AG04449 (cell line): Measurements from ENCODE around the gene LRRC18.

Source experiments
- CTCF ChIA-PET: fragments of 350-600 bp; formaldehyde crosslinking; extraction: SDS; loops from one replicate; lab custom pipeline; 2021; ENCODE audit warnings: antibody characterized with exemption; lab: Yijun Ruan, JAX
- POLR2A ChIA-PET: fragments of 400-600, 350-600 bp; formaldehyde crosslinking; extraction: SDS; loops from one replicate; lab custom pipeline; 2020; ENCODE audit warnings: antibody characterized with exemption, inconsistent platforms; lab: Yijun Ruan, JAX
- DNase-seq: peaks from one replicate; pipeline ENCODE4 v3.0.0-alpha.2; 2010; ENCODE audit warnings: low read depth, low spot score
- H3K4me3 ChIP-seq: 2 replicates; pipeline ENCODE4 v1.5.1; 2011; ENCODE audit warnings: low read depth, mild to moderate bottlenecking, control low read depth, low read length
- TF ChIP-seq, protein P1 (sequence below): IDR thresholded peaks from one replicate; pipeline ENCODE4 v1.5.1; 2011; ENCODE audit warnings: mild to moderate bottlenecking, moderate library complexity, low read length, control low read depth, inconsistent platforms; ENCODE audit not compliant: insufficient read depth; ENCODE audit errors: missing control alignments

Gene LRRC18

DNA sequence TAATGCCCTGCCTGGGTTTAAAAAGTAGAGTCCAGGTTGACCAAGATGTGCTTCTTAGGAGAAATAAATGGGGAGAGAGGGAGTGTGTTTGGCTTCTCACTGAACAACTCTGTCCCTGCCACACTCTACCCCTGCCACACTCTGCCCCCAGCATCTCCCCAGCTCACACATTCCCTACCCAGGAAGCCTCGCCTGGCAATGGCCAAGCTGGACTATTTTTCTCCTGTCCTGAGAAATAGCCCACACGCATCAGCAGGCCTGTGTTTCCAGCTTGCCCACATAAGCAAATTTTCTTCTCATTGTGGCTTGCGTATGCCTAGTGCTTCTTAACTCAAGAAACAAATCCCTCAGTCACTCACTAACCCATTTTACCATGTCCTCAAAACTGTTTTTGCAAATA is 1.8 kb downstream of the LRRC18 start:
- ChIA-PET POLR2A (no interaction called here), CTCF (no interaction called here)
- DNase-seq, result no peak
- H3K4me3 ChIP-seq, result no peak overlapping the region
- TF ChIP-seq, protein P1, sequence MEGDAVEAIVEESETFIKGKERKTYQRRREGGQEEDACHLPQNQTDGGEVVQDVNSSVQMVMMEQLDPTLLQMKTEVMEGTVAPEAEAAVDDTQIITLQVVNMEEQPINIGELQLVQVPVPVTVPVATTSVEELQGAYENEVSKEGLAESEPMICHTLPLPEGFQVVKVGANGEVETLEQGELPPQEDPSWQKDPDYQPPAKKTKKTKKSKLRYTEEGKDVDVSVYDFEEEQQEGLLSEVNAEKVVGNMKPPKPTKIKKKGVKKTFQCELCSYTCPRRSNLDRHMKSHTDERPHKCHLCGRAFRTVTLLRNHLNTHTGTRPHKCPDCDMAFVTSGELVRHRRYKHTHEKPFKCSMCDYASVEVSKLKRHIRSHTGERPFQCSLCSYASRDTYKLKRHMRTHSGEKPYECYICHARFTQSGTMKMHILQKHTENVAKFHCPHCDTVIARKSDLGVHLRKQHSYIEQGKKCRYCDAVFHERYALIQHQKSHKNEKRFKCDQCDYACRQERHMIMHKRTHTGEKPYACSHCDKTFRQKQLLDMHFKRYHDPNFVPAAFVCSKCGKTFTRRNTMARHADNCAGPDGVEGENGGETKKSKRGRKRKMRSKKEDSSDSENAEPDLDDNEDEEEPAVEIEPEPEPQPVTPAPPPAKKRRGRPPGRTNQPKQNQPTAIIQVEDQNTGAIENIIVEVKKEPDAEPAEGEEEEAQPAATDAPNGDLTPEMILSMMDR, result no peak

DNA sequence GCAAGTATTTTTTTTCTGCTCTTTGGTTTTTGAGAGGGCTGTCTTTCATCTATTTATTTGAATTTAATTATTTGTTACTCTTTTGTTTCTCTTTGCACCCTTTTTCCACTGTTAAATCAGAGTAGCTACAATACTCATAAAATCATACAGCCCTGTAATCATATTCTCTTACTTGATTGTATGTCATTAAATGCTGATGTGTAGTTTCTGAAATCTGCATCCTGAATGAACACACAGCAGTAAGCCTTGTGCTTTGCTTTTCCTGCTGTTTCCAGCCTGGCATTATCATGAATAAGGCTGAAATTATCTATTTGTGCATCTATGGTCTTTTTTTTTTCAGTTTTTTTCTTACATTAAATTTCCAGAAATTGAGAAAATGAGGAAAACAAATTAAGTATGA is 4.1 kb downstream of the LRRC18 start:
- CTCF ChIA-PET, result no interaction called here
- TF ChIP-seq, protein P1, result no peak

GRCh38 chr10:48934672-48935501 is 4.8 kb downstream of the LRRC18 start:
- CTCF ChIA-PET, result no interaction called here
- POLR2A ChIA-PET, result no interaction called here

More for the DNA sequence above, 4.1 kb downstream of the LRRC18 start:
- no peak overlapping the region for H3K4me3 ChIP-seq
- DNase-seq, result no peak
- POLR2A ChIA-PET, result no interaction called here

GRCh38 chr10:48932831-48933664 is 6.6 kb downstream of the LRRC18 start:
- H3K4me3 ChIP-seq, result no peak overlapping the region
- no peak for DNase-seq
- CTCF ChIA-PET, result interaction anchor here (0.9 to 1.0 kb wide), 2 partner anchors 13 to 275 kb away, joined by 3 read pairs; no protein-coding TSS in a partner anchor
- TF ChIP-seq, protein P1, result no peak
- POLR2A ChIA-PET, result no interaction called here

More at GRCh38 chr10:48934672-48935501, 4.8 kb downstream of the LRRC18 start:
- no peak for DNase-seq
- H3K4me3 ChIP-seq, result no peak overlapping the region
- TF ChIP-seq, protein P1, result no peak

- CTCF ChIA-PET, result no interaction called here
- no peak for DNase-seq
- POLR2A ChIA-PET, result no interaction called here
- no peak overlapping the region for H3K4me3 ChIP-seq
- TF ChIP-seq, protein P1, result no peak
These were observed 8.5 kb downstream of the LRRC18 start for GRCh38 chr10:48931188-48931587.
